DMS53 (cell line): ENCODE data around the gene PGA5.

Experiments
- DNase-seq: peaks from one replicate; lab custom pipeline; 2025; lab: John Stamatoyannopoulos, UW

The PGA5 gene

GRCh38 chr11:61294717-61295595, 54.0 kb downstream of the PGA5 start, which contains the start of gene VWCE:
Gene VWCE (minus strand): TSS chr11:61295316. CDS start chr11:61295037, 279 bp downstream.
- DNase-seq, result peak; percentile 91

- peak; percentile 74 for DNase-seq
Observed at GRCh38 chr11:61295596-61295926, 54.6 kb downstream of the PGA5 start.

- DNase-seq, result no peak
Observed at GRCh38 chr11:61297341-61297740, 56.4 kb downstream of the PGA5 start.

GRCh38 chr11:61297746-61298145, 56.8 kb downstream of the PGA5 start:
- no peak for DNase-seq

- DNase-seq, result no peak
Observed at GRCh38 chr11:61298663-61299244, 57.8 kb downstream of the PGA5 start.
